HG03108 (cell line): ENCODE results near the gene WDR90.

ENCODE experiments used
- ATAC-seq: cut with Tn5 transposase; IDR thresholded peaks from one replicate; pipeline ENCODE4 v1.9.1; 2021; ENCODE audit warnings: moderate library complexity; ENCODE audit not compliant: unreplicated experiment

The WDR90 gene

DNA sequence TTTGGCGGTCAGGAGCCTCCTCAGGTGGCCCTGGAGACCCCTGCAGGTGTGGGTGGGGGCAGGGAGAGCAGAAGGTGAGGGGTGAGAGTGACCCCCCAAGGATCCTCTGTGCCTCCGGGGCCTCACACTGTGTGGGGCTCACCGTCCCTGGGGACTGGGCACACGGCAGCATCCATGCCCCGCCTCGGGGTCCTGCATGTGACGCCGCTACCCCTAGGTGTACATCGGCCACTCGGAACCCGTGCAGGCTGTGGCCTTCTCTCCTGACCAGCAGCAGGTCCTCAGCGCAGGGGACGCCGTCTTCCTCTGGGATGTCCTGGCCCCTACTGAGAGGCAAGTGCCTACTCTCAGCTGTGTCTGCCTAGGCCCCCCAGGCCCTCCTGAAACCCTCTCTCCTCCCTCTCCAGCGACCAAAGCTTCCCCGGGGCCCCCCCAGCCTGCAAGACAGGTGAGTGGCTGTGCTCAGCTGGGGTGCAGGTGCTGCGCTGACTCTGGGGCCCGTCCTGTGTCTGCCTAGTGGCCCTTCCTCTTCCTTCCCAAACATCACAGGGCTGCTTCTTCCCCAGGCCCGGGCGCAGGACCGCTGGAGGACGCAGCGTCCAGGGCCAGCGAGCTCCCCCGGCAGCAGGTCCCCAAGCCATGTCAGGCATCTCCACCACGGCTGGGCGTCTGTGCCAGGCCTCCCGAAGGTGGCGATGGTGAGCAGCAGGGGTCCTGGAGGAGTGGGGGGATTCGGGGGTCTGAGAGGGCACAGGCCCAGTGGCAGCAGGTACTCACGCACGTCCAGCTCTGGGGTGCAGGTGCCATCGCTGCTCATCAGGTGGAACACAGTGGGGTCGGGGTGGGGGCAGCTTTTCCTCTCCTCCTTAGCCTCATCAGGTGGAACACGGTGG is 9.8 kb downstream of the WDR90 start:
- no peak for ATAC-seq

DNA sequence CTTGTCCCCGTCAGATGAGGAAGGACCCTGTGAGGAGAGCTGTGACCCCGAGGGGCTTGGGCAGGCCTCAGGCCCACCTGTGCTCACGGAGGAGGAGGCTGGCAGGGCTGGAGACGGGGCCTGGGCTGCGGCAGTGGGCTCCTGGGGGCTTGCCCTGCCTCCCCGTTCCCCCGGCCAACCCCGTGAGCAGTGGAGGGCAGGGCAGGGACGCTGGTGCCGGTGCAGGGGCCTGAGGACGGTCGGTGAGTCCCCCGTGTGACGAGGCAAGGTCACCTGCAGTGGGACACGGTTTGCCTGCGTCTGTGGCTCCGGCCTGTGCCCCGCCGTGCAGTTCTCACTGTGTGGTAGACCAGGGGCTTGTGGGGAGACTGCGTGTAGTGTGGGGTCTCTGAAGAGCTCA is 10.5 kb downstream of the WDR90 start:
- ATAC-seq, result no peak

DNA sequence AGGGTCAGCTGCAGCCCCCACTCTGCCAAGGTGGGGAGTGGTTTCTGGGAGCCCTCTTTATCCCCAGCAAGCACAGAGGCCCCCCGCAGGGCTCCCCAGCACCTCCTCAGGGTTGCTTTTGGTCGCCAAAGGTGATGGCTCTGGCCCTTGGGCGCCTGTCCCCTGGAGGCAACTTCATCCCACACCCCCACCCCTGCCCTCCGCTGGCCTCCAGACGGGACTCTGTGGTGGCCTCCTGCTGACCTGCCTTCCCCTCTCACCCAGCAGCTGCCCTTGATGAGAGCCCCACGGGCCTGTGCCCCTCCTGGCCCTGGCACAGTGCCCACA is 10.9 kb downstream of the WDR90 start:
- no peak for ATAC-seq

DNA sequence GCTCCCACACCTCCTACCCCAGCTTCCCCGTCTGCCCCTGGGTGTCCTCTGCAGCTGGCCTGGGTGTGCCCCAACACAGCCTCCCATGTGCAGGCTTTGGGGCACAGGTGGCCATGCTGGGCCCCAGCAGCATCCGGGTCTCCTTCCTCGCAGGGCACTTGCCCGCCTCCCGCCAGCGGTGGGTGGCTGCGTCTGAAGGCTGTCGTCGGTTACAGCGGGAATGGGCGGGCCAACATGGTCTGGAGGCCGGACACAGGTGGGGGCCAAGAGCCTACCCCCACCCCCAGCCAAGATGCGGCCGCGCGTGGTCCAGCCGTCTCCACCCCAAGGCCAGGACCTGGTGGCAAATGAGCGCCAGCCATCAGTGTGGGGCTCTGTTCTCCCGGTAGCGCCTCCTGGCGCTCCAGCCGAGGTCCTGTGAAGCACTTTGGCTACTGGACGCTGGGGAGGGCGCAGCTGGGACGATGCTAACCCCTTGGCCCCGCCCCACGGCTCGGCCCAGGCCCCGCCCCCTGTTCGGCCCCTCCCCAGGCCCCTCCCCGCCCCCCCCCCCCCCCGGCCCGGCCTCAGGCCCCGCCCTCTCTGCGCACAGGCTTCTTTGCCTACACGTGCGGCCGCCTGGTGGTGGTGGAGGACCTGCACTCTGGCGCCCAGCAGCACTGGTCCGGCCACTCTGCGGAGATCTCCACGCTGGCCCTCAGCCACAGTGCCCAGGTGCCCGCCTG is 11.5 kb downstream of the WDR90 start:
- ATAC-seq, result peak; percentile 53

DNA sequence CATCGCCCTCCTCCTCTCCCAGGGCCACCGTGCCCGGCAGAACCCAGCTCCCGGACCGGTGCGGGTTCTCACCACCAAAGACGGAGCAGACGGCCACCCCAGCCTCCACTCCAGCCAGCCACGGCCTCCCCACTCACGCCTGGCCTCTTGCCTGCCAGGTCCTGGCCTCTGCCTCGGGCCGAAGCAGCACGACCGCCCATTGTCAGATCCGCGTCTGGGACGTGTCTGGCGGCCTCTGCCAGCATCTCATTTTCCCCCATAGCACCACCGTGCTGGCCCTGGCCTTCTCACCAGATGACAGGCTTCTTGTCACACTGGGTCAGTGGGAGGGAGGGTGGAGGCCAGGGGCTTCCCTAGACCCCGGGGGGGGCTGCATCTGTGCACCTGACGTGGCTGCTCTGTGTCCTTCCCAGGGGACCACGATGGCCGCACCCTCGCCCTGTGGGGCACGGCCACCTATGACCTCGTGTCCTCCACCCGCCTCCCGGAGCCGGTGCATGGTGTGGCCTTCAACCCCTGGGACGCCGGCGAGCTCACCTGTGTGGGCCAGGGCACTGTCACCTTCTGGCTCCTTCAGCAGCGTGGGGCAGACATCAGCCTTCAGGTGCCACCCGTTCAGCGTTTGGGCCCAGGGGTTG is 12.1 kb downstream of the WDR90 start:
- ATAC-seq, result no peak

DNA sequence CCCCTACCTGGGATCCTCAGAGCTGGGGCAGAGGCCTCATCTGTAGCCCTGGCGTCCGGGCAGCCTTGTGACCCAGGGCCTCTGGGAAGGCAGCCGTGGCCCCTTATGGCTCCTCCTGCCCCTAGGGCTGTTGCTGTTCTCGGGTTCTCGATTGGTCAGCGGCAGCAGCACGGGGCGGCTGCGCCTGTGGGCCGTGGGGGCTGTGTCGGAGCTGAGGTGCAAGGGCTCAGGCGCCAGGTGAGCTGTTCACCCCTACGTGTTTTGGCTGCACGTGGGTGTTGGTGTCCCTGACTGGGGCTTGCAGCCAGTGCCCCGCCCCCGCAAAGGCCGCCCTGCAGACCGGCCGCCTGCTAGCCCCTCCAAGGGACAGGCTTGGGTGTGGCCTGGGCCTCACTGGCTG is 12.9 kb downstream of the WDR90 start:
- ATAC-seq, result no peak

DNA sequence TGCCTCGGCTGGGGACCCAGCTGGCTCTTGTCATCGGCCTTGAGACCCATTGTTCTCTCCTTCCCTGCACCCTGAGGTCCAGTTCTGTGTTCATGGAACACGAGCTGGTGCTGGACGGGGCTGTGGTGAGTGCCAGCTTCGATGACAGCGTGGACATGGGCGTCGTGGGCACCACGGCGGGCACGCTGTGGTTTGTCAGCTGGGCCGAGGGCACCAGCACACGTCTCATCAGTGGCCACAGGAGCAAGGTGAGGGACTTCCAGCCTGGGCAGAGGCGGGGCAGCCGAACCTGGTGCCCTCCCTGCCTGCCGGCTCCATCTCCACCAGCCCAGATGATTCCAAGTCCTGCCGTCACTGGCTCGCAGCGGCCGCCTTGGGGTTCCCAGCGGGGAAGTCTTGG is 13.4 kb downstream of the WDR90 start:
- no peak for ATAC-seq

DNA sequence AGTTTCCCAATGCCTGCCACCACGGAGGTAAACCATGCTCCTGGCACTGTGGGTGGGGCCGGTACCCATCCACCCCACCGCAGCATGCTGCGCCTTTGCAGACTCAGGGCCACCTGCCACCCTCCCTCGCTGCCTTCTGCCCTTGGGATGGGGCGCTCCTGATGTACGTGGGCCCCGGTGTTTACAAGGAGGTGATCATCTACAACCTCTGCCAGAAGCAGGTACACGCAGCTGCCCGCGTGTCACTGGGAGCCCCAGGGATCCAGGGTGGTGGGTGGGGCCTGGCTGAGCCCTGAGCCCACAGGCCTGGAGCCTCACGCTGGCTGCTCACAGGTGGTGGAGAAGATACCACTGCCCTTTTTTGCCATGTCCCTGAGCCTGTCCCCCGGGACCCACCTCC is 17.4 kb downstream of the WDR90 start:
- no peak for ATAC-seq

DNA sequence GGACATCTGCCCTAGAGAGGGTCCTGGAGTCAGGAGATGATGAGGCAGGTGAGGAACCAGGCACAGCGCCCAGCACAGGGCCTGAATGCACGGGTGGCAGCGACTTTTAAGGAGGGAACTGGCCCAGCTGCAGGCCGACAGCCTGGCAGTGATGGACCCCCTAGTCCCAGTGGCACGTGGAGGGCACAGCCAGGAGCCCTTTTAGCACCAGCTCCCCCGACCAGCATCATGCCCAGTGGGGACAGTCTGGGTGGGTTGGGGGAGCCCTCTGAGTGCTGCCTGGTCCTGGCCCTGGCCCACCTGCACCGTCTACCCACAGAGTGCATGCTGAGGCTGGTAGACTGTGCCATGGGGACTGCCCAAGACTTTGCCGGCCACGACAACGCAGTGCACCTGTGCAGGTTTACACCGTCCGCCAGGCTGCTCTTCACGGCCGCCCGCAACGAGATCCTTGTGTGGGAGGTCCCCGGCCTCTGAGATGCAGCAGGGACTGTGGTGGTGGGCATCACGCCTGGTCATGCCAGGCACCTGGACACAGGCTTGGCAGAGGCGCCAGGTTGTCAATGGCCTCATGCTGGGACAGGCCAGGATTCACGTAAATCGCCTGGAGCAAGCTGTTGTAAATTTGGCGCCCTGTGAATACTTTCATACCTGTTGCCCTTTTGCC is 18.1 kb downstream of the WDR90 start:
- ATAC-seq, result no peak

DNA sequence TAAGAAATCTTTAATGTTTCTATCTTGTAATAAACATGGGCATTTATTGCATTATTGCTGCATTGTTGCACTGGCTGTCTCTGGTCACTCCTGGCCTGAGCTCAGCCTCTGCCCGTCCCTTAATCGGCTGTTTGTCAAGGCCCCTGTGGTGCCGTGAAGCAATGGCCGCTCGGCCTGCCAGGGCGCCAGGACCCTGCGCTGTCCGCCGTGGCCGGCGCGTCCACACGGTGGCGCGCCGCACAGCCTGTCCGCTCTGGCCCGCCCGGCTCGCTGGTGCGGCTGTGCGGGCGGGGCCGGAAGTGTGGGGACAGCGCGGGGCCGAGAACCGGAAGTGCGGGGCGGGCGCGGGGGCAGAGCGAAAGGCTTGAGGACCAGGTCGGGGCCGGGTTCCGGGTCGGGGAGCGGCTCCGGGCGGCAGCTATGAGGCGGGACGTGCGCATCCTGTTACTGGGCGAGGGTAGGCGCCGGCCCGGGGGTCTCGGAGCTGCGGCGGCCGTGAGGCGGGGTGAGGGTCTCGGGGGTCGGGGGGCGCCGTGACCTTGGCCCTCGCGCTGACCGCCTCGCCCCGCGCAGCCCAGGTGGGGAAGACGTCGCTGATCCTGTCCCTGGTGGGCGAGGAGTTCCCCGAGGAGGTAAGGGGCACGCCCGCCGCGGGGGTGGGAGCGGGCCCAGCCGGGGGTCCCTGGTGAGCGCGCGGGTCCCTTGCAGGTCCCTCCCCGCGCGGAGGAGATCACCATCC is 18.8 kb downstream of the WDR90 start, which contains the start of gene RHOT2:
Gene RHOT2 (plus strand): TSS at position 353 of the 739 bp plus-strand sequence. CDS start 68 bp downstream, at position 421.
- peak; percentile 76 for ATAC-seq

DNA sequence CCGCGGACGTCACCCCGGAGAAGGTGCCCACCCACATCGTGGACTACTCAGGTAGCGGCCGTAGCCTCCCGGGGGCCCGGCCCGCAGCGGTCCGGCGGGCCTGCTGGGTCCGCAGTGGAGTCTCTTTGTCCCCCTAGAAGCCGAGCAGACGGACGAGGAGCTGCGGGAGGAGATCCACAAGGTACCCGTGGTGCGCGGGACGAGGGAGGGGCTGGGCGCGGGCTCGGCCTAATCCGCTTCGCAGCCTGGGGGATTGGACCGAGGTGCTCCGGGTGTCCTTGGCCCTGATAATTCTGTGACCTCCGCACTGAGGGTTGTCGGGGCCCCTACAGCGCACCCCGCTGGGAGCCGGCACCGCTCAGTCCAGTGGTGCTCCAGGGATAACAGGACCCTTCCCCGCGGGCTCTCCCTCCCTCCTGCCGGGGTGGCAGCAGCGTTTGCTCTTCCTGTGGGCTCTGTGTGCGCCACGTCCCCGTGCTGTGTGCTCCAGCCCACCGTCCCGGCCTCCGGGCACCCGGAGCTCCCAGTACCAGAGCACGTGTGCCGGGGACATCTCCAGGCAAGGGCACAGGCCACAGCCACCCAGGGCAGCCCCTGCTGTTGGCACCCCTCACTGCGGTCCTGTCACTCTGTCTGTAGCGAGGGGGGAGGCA is 19.5 kb downstream of the WDR90 start:
- ATAC-seq, result no peak

DNA sequence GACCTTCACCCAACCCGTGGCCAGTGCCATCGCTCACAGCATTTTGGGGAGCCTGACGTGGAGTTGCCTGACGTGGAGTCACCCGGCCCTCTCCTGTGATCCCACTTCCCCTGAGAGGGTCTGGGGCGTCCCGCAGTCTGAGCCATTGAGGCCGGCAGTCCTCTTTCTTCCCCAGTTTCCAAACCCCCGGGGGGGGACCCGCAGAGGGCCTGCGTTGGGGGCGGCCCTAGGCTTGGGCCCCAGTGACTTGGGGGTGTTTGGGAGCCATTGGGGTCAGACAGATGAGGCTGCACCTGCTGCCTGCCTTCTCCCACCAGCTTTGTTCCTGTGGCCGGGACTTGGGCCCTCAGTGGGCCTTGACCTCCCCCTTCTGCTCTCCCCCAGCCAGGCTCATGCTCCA is 20.5 kb downstream of the WDR90 start:
- ATAC-seq, result no peak

DNA sequence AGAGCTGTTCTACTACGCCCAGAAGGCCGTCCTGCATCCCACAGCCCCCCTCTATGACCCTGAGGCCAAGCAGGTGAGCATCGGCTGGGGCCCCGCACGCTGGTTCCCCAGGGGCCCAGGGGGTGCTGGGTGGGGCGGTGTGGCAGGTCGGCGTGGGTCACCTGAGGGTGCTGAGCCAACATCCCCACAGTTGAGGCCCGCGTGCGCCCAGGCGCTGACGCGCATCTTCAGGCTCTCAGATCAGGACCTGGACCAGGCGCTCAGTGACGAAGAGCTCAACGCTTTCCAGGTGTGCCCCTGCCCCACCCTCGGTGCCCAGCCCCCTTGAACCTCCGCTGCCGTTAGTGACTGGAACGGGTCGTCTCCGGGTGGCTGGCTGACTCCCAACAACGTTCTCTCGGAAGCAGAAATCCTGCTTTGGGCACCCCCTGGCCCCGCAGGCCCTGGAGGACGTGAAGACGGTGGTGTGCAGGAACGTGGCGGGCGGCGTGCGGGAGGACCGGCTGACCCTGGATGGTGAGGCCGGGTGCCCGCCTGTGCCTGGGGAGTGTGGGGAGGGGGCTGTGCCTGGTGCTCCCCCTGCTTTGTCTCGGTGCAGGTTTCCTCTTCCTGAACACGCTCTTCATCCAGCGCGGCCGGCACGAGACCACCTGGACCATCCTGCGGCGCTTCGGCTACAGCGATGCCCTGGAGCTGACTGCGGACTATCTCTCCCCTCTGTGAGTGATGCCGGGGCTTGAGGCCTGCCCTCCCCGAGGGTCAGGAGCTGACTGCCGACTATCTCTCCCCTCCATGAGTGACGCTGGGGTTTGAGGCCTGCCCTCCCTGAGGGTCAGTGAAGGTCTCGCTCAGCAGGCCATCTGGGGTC is 21.6 kb downstream of the WDR90 start:
- ATAC-seq, result no peak

DNA sequence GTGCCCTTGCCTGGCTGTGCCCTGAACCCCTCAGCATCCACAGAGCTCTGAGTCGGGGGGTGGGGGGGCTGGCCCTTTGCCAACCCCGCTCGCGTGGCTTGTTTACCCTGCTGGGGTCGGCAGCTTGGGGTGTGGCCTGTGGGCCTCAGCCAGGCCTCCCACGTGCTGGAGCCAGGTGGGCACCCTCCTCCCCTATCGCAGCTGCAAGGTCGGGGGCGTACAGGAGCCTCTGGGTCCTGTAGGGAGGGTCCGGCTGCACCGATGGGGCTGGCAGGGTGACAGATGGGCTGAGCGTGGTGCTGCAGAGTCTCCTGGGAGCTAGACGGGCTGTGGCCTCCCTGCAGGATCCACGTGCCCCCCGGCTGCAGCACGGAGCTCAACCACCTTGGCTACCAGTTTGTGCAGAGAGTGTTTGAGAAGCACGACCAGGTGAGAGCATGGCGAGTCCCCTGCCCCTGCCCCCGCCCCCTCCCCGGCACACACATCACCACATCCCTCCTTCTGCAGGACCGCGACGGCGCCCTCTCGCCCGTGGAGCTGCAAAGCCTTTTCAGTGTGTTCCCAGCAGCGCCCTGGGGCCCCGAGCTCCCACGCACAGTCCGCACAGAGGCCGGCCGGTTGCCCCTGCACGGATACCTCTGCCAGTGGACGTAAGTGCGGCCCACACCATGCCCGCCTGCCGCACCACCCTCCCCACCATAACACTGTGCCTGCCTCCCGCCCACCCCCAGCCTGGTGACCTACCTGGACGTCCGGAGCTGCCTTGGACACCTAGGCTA is 22.4 kb downstream of the WDR90 start:
- ATAC-seq, result no peak

DNA sequence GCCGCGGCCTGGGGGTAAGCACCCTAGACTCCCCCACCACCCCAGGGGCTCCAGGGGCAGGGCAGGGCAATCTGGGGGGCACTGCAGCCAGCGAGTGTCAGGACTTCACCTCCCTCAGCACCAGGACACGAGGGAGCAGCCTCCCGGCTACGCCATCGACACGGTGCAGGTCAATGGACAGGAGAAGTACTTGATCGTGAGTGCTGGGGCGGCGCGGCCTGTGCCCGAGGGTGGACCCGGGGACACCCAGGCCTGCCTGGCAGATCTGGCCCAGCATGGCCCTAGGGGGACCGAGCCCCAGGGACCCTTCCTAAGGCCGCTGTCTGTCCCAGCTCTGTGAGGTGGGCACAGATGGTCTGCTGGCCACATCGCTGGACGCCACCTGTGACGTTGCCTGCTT is 23.2 kb downstream of the WDR90 start:
- no peak for ATAC-seq

DNA sequence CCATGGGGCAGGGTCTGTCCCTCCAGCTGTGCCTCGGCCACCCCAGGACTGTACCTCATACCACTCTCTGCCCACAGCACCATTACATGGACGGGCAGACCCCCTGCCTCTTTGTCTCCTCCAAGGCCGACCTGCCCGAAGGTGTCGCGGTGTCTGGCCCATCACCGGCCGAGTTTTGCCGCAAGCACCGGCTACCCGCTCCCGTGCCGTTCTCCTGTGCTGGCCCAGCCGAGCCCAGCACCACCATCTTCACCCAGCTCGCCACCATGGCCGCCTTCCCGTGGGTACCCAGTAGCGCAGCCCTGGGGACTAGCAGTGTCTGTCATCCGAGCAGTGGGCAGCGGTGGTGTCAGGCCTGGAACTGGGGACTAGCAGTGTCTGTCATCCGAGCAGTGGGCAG is 23.7 kb downstream of the WDR90 start:
- no peak for ATAC-seq

DNA sequence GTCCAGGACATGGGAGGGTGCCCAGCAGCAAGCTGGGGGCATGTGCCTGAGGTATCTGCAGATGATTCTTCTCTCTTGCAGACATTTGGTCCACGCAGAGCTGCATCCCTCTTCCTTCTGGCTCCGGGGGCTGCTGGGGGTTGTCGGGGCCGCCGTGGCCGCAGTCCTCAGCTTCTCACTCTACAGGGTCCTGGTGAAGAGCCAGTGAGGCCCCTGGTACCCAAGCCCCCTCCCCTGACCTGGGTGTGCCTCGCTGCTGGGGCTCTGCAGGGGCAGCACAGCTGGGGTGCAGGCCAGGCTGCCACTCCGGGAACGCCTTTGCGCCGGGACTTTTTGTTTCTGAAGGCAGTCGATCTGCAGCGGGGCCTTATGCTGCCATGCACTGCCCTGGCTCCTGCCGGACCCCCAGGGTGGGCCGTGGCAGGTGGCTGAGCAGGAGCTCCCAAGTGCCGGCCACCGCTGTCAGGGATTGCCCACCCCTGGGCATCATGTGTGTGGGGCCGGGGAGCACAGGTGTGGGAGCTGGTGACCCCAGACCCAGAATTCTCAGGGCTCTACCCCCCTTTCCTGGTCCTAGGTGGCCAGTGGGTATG is 24.3 kb downstream of the WDR90 start:
- no peak for ATAC-seq
